ENCODE results near the gene VPS11.

VPS11 gene

GRCh38 chr11:119106564-119107537 is 39.2 kb downstream of the VPS11 start, which contains the start of gene C2CD2L:
Gene C2CD2L (plus strand): TSS chr11:119107344. CDS start chr11:119107742, 398 bp downstream.
- no peak for DNase-seq

DNA sequence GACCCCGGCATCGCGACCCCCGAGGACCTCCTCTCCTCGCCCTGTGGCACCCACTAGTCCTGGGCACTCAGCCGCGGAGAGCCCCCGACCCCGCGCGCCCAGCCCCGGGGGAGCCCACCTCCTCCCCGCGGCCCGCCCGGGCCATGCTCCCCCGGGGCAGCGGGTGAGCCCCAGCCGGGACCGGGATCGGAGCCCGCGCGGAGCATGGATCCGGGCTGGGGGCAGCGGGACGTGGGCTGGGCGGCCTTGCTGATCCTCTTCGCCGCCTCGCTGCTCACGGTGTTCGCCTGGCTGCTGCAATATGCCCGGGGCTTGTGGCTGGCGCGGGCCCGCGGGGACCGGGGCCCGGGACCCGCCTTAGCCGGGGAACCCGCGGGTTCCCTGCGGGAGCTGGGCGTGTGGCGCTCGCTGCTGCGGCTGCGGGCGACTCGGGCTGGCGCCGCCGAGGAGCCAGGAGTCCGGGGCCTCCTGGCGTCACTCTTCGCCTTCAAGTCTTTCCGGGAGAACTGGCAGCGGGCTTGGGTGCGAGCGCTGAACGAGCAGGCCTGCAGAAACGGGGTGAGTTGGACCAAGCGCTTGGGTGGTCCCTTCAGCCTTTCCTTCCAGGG is 40.0 kb downstream of the VPS11 start:
- no peak for DNase-seq

GRCh38 chr11:119108146-119108856 is 40.7 kb downstream of the VPS11 start:
- no peak for DNase-seq

DNA sequence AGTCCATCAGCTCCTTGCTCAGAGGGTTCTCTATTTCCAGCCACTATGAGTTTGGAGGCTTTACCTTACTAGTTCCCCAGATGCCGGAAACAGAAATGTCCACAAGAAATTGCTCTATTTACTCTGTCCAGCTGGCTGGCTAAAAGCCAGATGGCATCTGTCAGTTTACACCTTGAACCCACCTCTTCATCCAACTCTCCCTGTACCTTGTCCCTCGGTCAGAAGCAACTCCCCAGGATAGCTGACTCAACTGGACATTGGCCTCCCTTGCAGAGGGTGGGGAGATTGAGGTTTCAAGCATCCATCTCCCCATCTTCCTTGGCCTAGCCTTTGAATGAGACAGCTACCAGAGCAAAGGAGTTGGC is 41.2 kb downstream of the VPS11 start:
- DNase-seq: no peak

DNA sequence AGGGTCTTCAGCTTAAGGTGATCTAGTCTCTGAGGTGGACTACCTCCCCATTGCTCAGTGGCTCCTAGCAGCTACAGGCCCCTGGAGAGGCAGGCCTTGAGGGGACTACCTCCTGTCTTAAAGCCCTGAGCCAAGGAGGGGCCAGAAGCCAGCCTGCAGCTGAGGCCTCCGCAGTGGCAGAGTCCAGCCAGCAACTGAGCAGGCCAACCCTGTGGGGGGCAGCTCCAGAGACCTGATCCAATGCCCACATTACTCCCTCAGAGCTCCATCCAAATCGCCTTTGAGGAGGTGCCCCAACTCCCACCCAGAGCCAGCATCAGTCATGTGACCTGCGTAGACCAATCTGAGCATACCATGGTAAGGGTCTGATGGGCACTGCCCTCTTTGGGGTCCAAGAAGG is 42.2 kb downstream of the VPS11 start:
- no peak for DNase-seq

GRCh38 chr11:119110439-119110838 is 42.8 kb downstream of the VPS11 start:
- DNase-seq: no peak

- DNase-seq: no peak
Measured at GRCh38 chr11:119111361-119111925, 43.8 kb downstream of the VPS11 start.

- DNase-seq: no peak
Measured at GRCh38 chr11:119112314-119113020, 44.8 kb downstream of the VPS11 start.

DNA sequence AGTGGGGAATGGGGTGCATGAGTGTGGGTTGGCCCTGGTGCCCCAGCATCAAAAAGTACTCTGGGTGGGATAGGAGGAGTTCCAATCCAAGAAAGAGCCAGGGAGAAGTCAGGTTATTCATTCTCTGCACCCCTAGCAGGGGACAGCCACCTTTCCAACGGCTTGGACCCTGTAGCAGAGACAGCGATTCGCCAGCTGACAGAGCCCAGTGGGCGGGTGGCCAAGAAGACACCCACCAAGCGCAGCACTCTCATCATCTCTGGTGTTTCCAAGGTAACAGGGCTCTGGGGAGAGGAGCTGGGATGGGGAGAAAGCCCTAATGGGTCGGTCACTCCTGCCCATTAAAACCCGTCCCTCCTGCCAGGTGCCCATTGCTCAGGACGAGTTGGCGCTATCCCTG is 46.1 kb downstream of the VPS11 start:
- no peak for DNase-seq

GRCh38 chr11:119114351-119114750 is 46.7 kb downstream of the VPS11 start:
- DNase-seq: no peak

DNA sequence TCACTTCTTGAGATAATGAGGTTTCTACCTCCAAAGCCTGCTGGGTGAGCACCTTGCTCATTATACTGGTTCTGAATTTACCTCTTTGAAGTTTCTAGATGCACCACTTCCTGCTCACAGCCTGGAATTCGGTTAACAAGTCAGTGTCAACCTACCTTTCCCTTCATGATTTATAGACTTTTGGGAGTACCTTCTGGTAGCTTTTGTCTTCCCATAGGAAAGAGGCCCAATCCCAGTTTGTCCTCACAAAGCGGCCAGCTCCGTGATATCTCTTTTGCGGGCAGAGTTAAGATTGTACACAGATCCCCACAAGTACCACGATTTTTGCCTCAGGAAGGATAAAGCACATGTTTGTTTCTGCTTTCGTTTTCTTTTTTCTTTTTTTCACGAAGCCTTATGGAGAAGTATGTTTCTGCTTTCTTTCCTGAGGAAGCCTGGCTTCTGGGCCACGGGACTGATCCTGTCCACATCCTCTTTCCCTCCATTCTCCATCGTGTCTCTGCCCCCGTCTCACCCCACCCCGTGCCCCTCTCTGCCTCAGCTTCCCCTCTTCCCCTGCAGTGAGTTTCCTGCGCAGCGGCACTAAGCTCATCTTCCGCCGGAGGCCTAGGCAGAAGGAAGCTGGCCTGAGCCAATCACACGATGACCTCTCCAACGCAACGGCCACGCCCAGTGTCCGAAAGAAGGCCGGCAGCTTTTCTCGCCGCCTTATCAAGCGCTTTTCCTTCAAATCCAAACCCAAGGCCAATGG is 48.0 kb downstream of the VPS11 start:
- DNase-seq: no peak

- DNase-seq: no peak
Measured at GRCh38 chr11:119116235-119116594, 48.6 kb downstream of the VPS11 start.

DNA sequence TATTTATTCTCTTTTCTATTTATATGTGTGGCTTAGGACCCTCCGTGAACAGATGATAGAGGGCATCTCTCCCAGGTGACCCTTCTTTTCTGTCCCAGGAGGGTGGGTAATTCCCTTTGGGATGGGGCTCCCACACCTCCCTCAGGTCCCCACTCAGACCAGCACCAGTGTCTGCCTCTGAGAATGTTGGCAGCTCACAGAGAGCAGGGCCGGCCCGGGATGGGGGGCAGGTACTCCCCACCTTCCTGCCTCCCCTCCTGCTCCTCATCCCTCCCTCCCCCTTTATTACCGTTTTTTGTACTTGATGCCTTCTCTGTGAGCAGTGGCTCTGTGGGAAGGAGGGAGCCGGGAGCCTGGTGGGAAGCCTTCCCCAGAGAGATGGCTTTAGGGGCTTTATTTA is 49.0 kb downstream of the VPS11 start:
- DNase-seq: no peak

GRCh38 chr11:119117004-119117706 is 49.5 kb downstream of the VPS11 start:
- no peak for DNase-seq

DNA sequence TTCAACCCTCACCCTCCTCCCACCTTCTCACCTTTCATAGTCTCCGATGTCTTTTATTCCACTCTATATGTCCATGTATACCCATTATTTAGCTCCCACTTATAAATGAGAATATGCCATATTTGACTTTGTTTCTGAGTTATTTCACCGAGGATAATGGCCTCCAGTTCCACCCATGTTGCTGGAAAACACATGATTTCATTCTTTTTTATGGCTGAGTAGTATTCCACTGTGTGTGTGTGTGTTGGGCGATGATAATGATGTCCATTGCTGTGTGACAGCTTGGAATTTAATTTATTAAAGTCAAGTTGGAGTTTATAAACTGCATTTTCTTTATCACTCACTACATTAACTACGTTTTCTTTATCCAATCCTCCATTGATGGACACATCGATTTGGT is 50.6 kb downstream of the VPS11 start:
- DNase-seq: no peak

DNA sequence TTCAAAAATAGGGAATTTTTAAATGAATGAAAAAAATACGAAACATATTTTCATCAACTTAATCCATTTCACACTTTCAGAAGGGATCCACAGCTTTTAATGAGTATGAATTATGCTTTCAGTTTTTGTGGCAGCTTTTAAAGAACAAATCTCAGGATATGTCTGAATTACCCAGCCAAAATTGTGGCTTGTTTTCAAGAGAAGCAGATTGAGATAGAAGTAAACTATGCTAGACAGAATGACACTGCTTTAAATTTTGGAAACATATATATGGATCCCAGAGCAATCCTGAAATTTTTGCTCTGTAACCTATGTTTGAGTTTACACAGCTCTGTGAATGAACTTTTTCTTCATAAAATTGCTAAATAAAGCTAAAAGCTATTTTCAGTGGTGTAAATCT is 51.3 kb downstream of the VPS11 start:
- no peak for DNase-seq

GRCh38 chr11:119120639-119121007 is 53.0 kb downstream of the VPS11 start:
- DNase-seq: no peak

DNA sequence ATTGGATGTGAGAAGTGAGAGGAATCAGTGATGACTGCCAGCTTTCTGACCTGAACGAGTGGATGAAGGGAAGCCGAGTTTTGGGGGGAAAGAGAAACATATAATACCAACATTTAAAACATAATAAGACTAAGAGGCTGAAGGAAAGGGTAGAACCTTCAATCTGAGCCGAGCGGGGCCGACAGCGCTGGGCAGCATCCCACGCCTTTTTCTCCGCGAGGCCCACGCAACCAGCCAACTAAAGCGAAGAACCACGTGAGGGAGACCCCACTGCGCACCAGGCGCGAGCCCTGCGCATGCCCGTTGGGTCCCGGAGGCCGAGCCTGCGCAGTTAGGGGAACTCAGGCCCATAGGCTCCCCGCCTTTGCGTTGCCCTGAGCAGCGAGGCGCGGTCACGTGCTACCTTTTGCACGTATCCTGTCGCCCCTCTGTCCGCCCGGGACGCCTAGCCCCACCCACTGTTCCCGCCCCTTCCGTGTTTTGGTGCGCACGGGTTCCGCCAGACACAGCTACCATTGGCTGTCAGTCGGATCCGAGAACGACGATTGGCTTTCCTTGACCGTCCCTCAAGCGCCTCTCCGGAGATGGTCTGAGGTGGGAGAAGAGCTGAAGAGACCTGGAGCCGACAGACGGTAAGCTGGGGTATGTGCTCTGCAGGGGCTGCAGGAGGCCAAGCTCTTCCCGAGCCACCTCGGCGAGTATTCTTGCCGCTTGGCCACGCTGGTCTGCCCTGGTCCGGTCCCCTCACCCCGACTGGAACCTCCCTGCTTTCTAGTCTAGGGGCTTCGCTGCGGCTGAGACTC is 53.6 kb downstream of the VPS11 start, which contains the start of gene HINFP:
TSS of gene HINFP (plus strand) at position 573 of the 803 bp plus-strand sequence. CDS start 5,365 bp downstream, outside the sequence.
- peak; percentile 85 for DNase-seq

GRCh38 chr11:119121811-119122124 is 54.1 kb downstream of the VPS11 start:
- DNase-seq: no peak

DNA sequence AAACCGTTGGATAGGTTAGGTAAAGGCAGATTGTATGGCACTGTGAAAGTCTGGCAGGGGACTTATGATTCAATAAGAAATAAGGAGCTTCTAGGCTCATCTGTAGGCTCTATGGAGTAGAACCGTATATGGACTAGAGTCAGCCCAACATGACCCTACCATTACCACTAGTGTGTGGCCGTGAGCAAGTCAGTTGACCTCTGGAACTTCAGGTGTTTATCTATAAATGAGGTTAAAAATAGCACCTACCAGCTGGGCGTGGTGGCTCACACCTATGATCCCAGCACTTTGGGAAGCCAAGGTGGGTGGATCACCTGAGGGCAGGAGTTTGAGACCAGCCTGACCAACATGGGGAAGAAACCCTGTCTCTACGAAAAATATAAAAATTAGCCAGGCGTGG is 58.2 kb downstream of the VPS11 start:
- DNase-seq: no peak

All from NCI-H524 treated with DMSO at 0.1 percent for 48 hours (cell line).